Erythroblast (primary cell): ENCODE measurements around the gene PRKAR1A.
"Not testable (repeated sequence)": the region's sequence is repeated elsewhere in the genome, so short reads cannot be mapped to it uniquely, and the experiment has no call there.

Experiments used
- DNase-seq, 2 experiments: peaks; one replicate each; lab custom pipeline; 2025; lab: John Stamatoyannopoulos, UW
- GATA1 ChIP-seq: IDR thresholded peaks from 2 replicates; pipeline ENCODE4 v1.6.1; 2011; ENCODE audit warnings: low read depth, mild to moderate bottlenecking, control low read depth, low read length, moderate library complexity
- POLR2A ChIP-seq: IDR thresholded peaks from 2 replicates; pipeline ENCODE4 v1.6.1; 2011; ENCODE audit warnings: mild to moderate bottlenecking, low read length

Gene PRKAR1A

DNA sequence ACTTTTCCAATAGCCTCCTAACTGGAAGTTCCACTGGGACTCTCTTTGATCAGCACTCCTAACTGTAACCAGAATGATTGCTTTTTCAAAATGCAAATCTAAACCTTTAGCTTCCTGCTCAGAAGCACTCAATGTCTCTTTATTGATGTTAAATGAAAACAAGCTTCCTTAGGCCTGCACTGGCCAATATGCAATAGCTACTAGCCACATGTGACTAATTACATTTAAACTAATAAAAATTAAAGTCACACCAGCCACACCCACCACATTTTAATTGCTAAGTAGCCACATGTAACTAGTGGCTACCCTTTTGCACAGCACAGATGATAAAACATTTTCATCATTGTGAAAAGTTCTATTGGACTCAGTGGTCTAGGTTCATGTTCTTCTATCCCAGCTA lies 57.1 kb downstream of the PRKAR1A start:
- DNase-seq: no peak
- no peak for TF ChIP-seq GATA1
- TF ChIP-seq POLR2A: no peak

DNA sequence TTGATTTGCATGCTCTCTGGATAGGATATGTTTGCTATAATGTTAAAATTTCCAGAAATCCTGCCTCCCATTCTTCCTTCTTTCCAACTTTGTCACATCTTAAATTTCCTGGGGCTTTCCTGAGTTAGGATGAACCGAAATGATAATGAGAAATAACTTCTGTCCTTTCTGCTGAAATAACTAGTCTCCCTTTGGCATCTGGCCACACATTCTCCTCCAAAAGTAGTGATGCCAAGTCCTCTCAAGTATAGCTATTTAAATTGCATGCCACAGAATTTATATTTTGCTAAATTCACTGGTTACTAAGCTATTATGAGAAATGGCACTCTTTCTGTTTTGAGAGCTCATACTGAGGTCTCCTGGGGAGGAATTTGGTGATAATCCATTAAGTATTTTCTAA lies 58.3 kb downstream of the PRKAR1A start:
- TF ChIP-seq POLR2A: no peak
- no peak for DNase-seq

DNA sequence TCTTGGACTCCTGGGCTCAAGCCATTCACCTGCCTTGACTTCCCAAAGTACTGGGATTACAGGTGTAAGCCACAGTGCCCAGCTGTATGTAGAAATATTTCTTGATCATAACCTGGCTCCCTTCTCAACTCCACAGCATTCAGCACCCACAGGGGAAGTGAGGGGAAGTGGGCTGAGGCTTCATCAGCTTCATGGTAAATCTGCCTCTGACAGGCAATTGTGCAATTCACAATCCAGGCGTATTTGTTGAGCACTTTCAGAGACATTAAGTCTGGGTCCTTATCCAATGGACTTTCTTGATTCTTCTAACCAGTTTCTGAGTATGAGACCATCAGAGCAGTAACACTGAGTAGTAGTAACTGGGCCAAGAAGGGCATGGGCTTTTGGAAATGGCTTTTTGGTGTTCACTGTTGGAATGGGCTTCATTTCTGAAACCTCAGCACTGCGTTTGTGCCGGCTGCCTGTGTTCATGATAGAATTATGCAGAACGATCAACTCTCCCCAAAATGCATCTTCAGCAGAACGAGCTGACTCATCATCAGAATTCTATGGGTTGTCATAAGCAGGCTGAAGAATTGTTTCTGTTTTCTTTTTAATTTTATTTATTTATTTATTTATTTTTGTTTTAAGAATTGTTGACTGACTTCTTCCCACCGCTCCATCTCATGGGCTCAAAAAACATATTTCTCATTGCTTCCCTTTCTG lies 60.1 kb downstream of the PRKAR1A start:
- TF ChIP-seq GATA1: no peak
- no peak for DNase-seq

DNA sequence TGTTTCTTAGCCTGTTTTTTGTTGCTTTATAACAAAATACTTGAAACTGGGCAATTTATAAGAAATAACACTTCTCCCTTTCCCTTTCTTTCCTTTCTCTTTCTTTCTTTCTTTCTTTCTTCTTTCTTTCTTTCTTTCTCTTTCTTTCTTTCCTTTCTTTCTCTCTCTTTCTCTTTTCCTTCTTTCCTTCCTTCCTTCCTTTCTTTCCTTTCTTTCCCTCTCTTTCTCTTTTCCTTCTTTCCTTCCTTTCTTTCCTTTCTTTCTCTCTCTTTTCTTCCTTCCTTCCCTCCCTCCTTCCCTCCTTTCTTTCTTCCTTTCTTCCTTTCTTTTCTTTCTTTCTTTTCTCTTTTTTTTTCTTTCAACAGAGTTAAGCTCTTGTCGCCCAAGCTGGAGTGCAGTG lies 61.1 kb downstream of the PRKAR1A start:
- DNase-seq: no peak
- TF ChIP-seq POLR2A (no peak), GATA1 (no peak)

DNA sequence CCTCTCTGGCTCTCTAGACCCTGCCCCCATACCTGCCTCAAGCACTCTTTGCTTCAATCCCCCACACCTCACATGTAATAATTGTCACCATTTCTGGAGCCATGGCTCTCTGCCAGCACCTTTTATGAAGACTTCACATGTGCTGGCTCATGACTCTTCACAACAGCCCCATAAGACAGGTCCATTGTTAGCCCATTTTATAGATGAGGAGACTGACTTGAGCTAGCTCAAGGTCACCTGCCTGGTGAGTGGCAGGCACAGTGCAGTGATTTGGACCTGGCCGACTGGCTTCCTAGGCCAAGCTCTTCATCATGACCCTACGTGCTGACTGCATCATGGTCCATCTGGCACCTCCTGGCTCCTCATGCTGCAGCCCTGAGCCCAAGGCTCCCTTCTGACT lies 63.9 kb downstream of the PRKAR1A start:
- no peak for DNase-seq
- TF ChIP-seq GATA1: no peak
- TF ChIP-seq POLR2A: no peak

DNA sequence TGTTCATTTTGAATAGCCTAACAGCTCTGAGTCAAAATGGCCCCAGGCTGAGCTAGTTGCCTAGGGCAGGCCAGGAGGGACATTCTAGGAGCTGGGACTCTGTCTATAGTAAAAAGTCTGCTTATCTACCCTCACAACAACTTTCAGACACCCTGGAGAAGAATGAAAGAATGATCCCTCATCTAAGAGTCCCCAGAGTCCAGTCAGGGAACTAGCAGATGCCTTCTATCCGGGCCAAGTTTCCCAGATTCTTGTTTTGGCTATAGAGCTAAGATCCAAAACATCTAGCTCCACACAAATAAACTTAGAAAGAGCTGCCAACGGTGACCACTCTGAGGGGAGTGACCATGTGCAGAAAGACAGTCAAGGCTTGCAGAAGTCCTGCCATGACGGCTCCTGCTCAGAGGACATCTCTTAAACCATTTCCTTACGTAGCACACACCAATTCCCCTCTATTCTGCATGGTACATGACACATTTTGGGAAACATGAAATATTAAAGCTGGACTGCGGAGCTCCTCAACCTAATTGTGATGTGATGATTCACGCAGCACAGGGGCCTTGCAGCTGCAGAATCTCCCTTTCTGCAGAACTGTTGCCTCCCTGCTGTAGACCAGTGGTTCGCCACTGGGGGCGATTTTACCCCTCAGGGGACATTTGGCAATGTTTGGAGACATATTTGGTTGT lies 64.7 kb downstream of the PRKAR1A start:
- TF ChIP-seq GATA1 (no peak), POLR2A (no peak)
- no peak for DNase-seq

DNA sequence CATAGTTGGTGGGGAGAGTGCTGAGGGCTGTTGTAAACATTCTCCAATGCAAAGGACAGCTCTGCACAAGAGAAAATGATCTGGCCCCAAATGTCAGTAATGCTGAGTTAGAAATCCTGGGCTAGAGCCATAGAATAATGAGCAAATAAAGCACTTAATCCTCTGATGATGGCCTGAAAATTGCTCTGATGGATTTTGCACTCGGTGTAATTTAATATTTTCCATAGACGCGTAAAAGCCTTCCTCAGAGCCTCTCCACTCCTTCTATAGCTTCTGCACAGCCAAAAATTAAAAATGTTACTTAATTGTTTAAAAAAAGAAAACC lies 65.2 kb downstream of the PRKAR1A start:
- no peak for DNase-seq
- TF ChIP-seq POLR2A: no peak
- no peak for TF ChIP-seq GATA1

DNA sequence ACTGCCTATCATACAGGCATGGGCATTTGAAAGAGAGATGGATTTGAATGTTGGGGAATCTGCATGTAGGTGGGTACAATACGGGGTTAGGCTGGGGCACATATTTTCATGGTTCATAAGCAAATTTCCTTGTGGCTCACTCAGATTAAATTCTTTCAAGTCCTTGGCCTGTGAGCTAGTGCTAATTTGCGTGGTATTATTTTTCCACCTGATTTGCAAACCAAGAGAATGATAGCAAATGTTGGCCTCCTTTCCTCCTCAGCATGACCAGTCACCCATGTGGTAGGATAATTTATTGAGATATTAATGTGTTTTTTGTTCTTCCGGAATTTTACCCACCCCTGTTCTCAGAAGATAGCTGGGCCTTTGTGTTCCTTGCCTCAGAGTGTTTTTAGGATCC lies 66.0 kb downstream of the PRKAR1A start:
- DNase-seq: no peak
- no peak for TF ChIP-seq GATA1
- no peak for TF ChIP-seq POLR2A

DNA sequence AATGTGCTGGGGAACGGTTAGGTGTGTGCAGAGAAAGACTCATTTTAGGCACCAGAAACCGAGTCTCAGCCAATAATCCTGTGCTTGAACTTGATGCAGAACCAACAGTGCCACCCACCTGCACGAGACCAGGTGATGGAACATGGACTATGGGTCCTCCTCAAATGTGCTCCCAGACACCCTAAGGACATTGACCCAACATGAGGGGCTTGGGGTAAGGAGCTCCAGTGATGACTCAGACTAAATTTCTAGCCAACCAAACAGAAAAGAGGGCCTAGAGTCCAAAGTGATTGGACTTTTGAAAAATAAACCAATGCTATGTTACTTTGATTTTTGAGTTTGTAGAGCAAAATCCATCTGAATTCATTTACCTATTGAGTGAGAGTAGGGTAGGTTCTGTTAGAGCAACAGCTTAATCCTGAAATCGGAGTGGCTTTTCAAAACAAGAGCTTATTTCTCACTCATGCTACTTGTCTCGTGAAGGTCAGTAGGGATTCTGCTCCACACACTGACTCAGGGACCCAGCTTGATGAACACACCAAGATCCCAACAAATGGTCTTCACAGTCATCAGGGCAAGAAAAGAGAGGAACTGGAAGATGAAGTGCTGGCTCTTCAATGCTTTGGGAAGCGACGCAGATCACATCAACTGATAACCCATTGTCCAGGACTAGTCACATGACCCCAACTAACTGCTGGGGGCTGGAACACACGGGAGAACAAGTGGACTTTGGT lies 67.1 kb downstream of the PRKAR1A start:
- no peak for DNase-seq
- TF ChIP-seq POLR2A: no peak
- no peak for TF ChIP-seq GATA1

DNA sequence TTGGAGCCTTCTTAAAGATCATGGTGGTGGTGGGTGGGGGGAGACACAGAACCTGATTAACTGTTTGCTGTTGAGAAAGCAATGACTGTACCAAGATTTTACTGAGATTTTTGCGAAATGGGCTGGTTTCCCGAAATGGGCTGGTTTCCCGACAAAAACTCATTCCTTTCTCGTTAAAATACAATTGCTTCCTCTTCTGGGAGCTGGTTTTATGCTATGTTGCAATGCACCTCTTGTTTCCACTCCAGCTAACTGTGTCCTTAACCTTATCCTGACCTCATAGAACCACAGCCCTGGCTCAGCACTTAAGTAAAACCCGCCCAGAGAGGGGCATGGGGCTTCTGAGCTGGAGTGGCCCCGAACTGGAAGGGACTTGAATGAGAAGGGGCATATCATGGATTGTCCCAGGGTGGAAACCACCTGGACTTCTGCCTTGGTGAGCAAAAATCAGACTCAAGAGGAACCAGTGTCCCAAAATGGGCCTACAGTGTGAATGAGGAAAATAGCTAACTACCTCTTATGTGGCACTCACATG lies 68.1 kb downstream of the PRKAR1A start:
- no peak for TF ChIP-seq POLR2A
- no peak for TF ChIP-seq GATA1
- DNase-seq: no peak

DNA sequence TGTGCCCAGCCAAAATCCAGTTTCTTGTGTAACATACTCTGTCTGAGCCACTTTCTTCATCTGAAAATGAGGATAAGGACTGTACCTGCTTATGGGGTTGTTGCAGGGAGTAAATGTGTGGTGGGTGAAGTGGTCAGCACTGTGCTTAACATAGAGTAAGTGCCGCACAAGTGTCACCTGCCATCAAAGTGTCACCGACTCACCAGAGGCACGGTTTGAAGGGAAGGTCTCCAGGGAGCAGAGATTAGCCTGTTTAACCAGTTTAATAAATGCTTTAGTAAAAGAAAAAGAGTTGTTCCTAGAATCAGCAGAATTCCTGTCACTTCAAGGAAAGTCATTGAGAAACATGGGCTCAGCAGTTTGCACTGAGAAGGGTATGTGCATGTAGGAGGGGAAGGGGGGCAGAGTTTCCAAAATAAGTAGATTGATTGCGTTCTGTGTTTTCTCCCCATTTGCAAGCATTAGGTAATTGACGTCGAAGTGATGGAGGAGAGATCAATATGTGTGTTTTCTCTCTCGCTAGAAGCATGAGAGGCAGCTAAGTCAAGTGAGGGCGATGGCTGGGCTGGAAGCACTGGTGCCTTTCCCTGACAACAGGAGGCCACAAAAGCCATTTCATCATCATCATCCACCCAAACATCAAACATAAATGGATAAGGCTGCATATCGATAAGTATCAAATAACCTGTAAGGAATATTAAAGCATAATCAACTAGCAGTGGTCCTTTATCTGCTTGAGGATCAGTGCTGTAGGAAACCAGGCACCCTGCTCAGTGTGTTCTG lies 69.8 kb downstream of the PRKAR1A start:
- no peak for DNase-seq

DNA sequence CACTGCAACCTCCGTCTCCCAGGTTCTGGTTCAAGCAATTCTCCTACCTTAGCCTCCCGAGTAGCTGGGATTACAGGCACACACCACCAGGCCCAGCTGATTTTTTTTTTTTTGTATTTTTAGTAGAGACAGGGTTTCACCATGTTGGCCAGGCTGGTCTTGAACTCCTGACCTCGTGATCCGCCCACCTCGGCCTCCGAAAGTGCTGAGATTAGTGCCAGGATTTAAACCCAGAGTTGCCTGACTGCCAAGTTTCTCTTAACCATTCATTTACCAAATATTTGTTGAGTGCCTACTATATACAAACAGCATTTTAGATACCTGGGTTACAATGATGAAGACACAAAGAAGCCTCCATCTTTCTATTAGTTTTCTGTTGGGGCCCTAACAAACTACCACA lies 70.6 kb downstream of the PRKAR1A start:
- not testable (repeated sequence) for DNase-seq

More for the DNA sequence above, 69.8 kb downstream of the PRKAR1A start:
- TF ChIP-seq POLR2A: no peak
- no peak for TF ChIP-seq GATA1

DNA sequence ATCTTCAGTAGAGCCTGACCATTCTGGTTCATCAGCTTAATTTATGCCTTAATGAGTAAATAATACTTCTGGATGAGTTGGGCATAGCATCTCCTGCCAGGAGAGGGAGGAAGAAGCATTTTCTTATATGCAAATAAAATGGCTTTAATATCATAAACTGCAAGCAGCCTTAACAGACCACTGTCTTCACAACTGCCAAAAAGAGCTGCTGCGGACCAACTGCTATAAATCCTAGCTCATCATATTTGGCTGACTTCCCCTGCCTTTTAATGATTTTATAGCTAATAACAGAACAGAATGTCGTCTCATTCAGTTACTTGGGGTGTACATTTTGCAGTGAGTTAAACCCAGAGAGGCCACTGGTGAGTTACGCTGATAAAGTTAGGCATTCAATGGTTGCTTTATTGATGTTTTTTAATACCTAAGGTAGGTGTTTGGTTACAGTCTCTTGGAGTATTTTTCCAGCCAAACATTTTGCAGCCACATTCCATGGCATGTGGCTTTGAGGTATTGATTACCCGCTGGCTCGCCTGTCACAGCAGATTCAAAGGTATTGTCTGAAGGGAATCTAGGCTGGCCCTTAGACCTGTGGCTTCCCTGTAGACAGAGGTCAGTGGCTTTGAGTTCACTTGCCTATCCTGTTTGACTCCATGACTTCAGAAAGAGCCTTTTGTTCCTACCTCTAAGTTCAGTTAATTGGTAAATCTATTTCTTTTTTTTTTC lies 72.5 kb downstream of the PRKAR1A start:
- TF ChIP-seq GATA1 (no peak), POLR2A (no peak)
- no peak for DNase-seq
